Coronary artery (tissue), 2 donors: ENCODE measurements around the gene PCGF3.

Source experiments
- DNase-seq: peaks from one replicate; pipeline ENCODE4 v3.0.0-alpha.2; 2017; ENCODE audit warnings: low spot score
- H3K27ac ChIP-seq, 2 donors: fragments of 200-600 bp; sonication (generic); one replicate each; pipeline ENCODE4 v1.5.1; 2016 to 2019
- H3K4me3 ChIP-seq: fragments of 200-600 bp; sonication (generic); 2 replicates; pipeline ENCODE4 v1.5.1; 2016; ENCODE audit warnings: mild to moderate bottlenecking, moderate library complexity
- TF ChIP-seq, protein P1 (sequence below): fragments of 200-600 bp; sonication (generic); IDR thresholded peaks from one replicate; pipeline ENCODE4 v1.5.1; 2019; ENCODE audit warnings: antibody characterized with exemption

Gene PCGF3

GRCh38 chr4:791898-792625 lies 86.4 kb downstream of the PCGF3 start:
- TF ChIP-seq, protein P1, sequence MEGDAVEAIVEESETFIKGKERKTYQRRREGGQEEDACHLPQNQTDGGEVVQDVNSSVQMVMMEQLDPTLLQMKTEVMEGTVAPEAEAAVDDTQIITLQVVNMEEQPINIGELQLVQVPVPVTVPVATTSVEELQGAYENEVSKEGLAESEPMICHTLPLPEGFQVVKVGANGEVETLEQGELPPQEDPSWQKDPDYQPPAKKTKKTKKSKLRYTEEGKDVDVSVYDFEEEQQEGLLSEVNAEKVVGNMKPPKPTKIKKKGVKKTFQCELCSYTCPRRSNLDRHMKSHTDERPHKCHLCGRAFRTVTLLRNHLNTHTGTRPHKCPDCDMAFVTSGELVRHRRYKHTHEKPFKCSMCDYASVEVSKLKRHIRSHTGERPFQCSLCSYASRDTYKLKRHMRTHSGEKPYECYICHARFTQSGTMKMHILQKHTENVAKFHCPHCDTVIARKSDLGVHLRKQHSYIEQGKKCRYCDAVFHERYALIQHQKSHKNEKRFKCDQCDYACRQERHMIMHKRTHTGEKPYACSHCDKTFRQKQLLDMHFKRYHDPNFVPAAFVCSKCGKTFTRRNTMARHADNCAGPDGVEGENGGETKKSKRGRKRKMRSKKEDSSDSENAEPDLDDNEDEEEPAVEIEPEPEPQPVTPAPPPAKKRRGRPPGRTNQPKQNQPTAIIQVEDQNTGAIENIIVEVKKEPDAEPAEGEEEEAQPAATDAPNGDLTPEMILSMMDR, result no peak
- no peak overlapping the region for H3K27ac ChIP-seq
- DNase-seq, result no peak
- H3K4me3 ChIP-seq, result peak overlapping the region; percentile 45

- TF ChIP-seq, protein P1, result no peak
- no peak for DNase-seq
- Histone ChIP-seq H3K27ac (no peak overlapping the region), H3K4me3 (peak overlapping the region; percentile 45)
These were observed 87.0 kb downstream of the PCGF3 start for GRCh38 chr4:792626-793092.

DNA sequence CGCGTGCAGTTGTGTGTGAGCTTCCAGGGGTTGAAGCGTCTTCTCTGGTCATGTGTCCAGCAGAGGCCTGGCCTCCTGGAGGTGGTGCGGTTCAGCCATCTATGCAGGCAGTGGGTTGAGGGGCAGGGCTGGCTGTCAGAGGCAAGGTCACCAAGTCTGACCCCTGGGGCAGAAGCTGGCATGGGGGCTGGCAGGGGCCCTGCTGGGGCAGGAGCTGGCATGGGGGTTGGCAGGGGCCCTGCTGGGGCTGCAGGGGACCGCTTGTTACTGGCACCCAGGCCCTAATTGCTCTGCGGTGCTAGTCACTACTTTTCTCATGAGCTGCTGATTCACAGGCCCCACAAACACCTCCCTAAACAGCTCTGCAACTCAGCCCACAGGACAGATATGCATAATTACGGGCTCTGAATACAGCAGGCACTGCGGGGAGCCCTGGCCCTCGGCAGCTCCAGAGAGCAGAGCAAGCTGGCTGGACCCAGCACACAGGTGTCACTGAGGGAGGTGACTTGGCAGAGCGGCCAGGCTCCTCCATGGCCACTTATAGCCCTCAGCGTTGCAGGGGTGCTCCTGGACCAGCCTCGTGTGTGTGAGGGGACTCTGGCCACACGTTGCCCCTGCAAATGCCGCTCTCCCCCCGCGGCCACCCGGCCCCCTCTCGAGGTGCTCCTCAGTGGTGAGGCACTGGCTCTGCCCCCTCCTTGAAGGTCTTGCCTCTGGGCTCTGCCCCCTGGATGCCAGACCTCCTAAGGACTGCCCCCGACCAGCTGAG lies 87.6 kb downstream of the PCGF3 start:
- H3K4me3 ChIP-seq, result no peak overlapping the region
- DNase-seq, result no peak

GRCh38 chr4:793941-794621 lies 88.4 kb downstream of the PCGF3 start:
- H3K4me3 ChIP-seq, result no peak overlapping the region
- no peak overlapping the region for H3K27ac ChIP-seq
- no peak for DNase-seq
- TF ChIP-seq, protein P1, result no peak

More for the DNA sequence above, 87.6 kb downstream of the PCGF3 start:
- TF ChIP-seq, protein P1, result no peak
- H3K27ac ChIP-seq, result no peak overlapping the region

GRCh38 chr4:794900-795725 lies 89.5 kb downstream of the PCGF3 start:
- H3K4me3 ChIP-seq, result peak overlapping the region; percentile 63
- no peak for DNase-seq

GRCh38 chr4:795726-796119 lies 90.1 kb downstream of the PCGF3 start:
- TF ChIP-seq, protein P1, result no peak
- Histone ChIP-seq H3K27ac (no peak overlapping the region), H3K4me3 (peak overlapping the region; percentile 63)
- no peak for DNase-seq

More at GRCh38 chr4:794900-795725, 89.5 kb downstream of the PCGF3 start:
- TF ChIP-seq, protein P1, result no peak
- H3K27ac ChIP-seq, result no peak overlapping the region
